Activated naive CD4-positive, alpha-beta T cell (primary cell): ENCODE data around the gene PPP4R4.
A peak's percentile ranks its signal among the peaks of the same experiment; 100 is the strongest.

Experiments
- DNase-seq, 4 experiments: peaks; one replicate each; lab custom pipeline; 2025; lab: John Stamatoyannopoulos, UW

PPP4R4 gene

GRCh38 chr14:94173885-94174603 is at the start of gene PPP4R4:
PPP4R4 (plus strand) TSS chr14:94174322; CDS start chr14:94174466, 144 bp downstream.
- DNase-seq, result peak; percentile 53 to 91 (median 74)

- DNase-seq, result no peak
These were observed 49.3 kb upstream of the PPP4R4 start for GRCh38 chr14:94124582-94125377.

GRCh38 chr14:94125659-94126418 is 48.3 kb upstream of the PPP4R4 start:
- DNase-seq, result no peak

GRCh38 chr14:94126419-94126677 is 47.8 kb upstream of the PPP4R4 start:
- no peak for DNase-seq

- no peak for DNase-seq
These were observed 47.3 kb upstream of the PPP4R4 start for GRCh38 chr14:94126800-94127199.

GRCh38 chr14:94127330-94127729 is 46.8 kb upstream of the PPP4R4 start:
- DNase-seq, result no peak

- DNase-seq, result no peak
These were observed 45.8 kb upstream of the PPP4R4 start for GRCh38 chr14:94128216-94128839.

GRCh38 chr14:94129111-94129757 is 44.9 kb upstream of the PPP4R4 start, which contains the start of gene IFI27L2:
IFI27L2 (minus strand) TSS chr14:94129604; CDS start chr14:94129564, 40 bp downstream.
- DNase-seq, result peak; percentile 12 to 55 (median 33)

- DNase-seq, result peak in 1 of 4 experiments; percentile 14
These were observed 44.2 kb upstream of the PPP4R4 start for GRCh38 chr14:94129758-94130414.

- peak in 2 of 4 experiments; percentile 10 to 22 for DNase-seq
These were observed 41.7 kb upstream of the PPP4R4 start for GRCh38 chr14:94132285-94132887.

- no peak for DNase-seq
These were observed 38.6 kb upstream of the PPP4R4 start for GRCh38 chr14:94135476-94135875.

- peak; percentile 76 to 81 (median 78) for DNase-seq
These were observed 37.4 kb upstream of the PPP4R4 start for GRCh38 chr14:94136575-94137331.

- DNase-seq, result no peak
These were observed 35.9 kb upstream of the PPP4R4 start for GRCh38 chr14:94138251-94138650.

GRCh38 chr14:94139006-94139405 is 35.1 kb upstream of the PPP4R4 start:
- DNase-seq, result no peak

- DNase-seq, result no peak
These were observed 34.7 kb upstream of the PPP4R4 start for GRCh38 chr14:94139421-94139820.

- DNase-seq, result no peak
These were observed 31.9 kb upstream of the PPP4R4 start for GRCh38 chr14:94142247-94142646.

- no peak for DNase-seq
These were observed 31.3 kb upstream of the PPP4R4 start for GRCh38 chr14:94142836-94143235.

GRCh38 chr14:94143239-94143638 is 30.9 kb upstream of the PPP4R4 start:
- DNase-seq, result no peak

- no peak for DNase-seq
These were observed 30.4 kb upstream of the PPP4R4 start for GRCh38 chr14:94143711-94144110.

GRCh38 chr14:94144765-94145164 is 29.4 kb upstream of the PPP4R4 start:
- DNase-seq, result no peak
